HEK293 (cell line): ENCODE results near the gene LSM3.

Source experiments
- CTCF ChIP-seq: fragments of 450-650 bp; formaldehyde crosslinking; IDR thresholded peaks from 2 replicates; pipeline ENCODE4 v1.5.1; 2016; ENCODE audit warnings: missing biosample characterization, missing genetic modification characterization
- ZBTB26 ChIP-seq: fragments of 450-650 bp; formaldehyde crosslinking; optimal IDR thresholded peaks from 2 replicates; pipeline ENCODE3; 2016; ENCODE audit warnings: missing biosample characterization, mild to moderate bottlenecking, missing genetic modification characterization
- ZNF274 ChIP-seq, 2 experiments: fragments of 200-500 bp in 1 of 2; fragments of 450-650 bp in 1 of 2; sonication (Bioruptor generic) in 1 of 2; formaldehyde crosslinking in 1 of 2; IDR thresholded peaks; 2 replicates each; pipeline versions ENCODE4 v1.5.1 to v1.6.1; 2014 to 2016; ENCODE audit warnings: borderline replicate concordance in 1 of 2, inconsistent platforms in 1 of 2, low read length in 1 of 2, missing biosample characterization in 1 of 2, missing genetic modification characterization in 1 of 2
- ZSCAN30 ChIP-seq: fragments of 450-650 bp; IDR thresholded peaks from 2 replicates; pipeline ENCODE4 v1.5.1; 2018; ENCODE audit warnings: missing biosample characterization, mild to moderate bottlenecking, missing genetic modification characterization, moderate library complexity

- TF ChIP-seq CTCF = no peak
- no peak for TF ChIP-seq ZNF274 (IDR thresholded peaks at IDR 0.05; ENCODE audit: low read length)
- TF ChIP-seq ZNF274 (tag by site-specific recombination; IDR thresholded peaks at IDR 0.05; ENCODE audit: borderline replicate concordance) = no peak
- TF ChIP-seq ZBTB26 = no peak
- no peak for TF ChIP-seq ZSCAN30
Measured at GRCh38 chr3:14130230-14130629, 48.4 kb upstream of the LSM3 start.
